ENCODE data around the gene ADK.

GRCh38 chr10:74544106-74544505, 393.1 kb downstream of the ADK start:
- no peak for TF ChIP-seq CTCF (IDR thresholded peaks at IDR 0.05)
- no peak for TF ChIP-seq POLR2A (IDR thresholded peaks at IDR 0.05)

Data from thyroid gland (tissue), 4 donors.